ENCODE data around the gene ADAM19.

The ADAM19 gene

DNA sequence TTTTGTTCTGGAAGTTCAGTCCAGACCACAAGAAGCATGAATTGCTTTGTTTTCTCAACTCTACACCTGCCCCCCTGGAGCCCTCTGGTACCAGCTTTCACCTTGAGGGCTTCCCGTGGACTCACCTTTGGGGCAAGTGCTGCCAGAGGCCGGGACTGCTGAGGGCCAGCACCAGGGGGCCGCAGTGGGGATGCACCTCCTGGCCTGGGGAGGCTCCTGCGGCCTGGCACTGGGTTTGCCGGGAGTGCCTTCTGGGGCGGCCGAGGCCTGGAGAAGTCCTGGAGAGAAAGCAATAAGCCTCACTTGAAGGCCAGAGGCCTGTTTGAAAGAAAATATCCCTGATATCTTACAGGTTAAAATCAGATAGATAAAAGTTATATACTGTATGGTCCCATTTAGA, 93.9 kb downstream of the ADAM19 start:
- no peak for DNase-seq

DNA sequence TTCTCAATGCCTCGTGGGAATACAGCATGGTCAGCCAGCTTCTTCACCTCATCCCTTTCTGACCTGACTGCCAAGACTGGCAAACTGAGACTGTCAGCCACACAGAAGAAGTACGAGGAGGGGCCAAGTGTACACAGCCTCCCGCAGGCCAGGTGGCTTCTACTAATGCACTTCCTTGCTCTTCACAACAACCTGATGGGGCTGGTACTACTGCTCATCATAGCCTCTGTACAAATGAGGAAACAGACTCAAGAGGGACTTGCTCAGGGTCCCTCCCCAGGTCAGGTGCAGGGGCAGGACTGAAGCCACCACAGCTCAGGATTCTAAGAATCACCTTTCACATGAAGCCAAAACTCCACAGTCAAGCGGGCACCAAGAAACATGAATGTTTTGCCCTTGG, 94.3 kb downstream of the ADAM19 start:
- DNase-seq, result no peak

DNA sequence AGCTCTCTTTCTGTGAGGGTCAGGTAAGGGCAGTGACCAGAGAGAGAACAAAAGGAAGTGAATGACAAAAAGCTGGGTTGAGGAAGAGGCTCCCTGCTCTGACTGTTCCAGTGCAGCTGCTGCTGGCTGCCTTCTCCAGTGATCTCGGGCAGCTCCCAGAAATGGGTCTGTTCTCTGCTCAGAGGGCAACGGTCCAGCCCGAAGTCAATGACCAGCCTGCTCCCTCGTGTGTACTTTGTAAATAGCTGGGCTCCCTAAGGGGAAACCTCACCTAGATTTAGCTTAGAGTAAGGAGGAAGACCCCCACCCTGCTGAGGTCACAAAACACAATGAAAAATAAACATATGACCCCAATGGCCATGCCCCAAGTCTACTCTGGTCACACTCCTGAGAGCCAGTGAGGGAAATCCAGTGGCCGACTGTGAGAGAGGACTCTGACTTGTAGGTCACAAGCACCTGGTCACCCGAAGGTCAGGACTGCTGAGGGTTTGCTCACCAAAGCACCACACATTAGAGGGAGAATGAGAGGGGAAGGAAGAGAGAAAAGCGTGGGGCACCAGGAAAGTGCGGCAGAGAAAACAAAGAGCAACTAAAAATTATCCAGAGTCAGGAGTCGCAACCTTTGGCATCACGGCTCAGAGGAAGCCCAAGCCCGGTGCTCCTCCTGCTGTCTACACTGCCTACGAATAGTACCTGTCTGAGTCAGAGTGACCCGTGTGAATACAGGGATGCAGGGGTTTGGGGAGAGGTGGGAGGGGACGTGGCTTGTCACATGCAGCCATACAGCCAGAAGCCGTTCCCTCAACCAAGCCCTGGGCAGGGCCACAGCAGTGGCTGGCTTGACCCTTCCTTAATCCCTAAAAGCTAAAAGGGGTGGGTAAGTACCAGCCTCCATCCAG, 95.7 kb downstream of the ADAM19 start:
- DNase-seq, result no peak

DNA sequence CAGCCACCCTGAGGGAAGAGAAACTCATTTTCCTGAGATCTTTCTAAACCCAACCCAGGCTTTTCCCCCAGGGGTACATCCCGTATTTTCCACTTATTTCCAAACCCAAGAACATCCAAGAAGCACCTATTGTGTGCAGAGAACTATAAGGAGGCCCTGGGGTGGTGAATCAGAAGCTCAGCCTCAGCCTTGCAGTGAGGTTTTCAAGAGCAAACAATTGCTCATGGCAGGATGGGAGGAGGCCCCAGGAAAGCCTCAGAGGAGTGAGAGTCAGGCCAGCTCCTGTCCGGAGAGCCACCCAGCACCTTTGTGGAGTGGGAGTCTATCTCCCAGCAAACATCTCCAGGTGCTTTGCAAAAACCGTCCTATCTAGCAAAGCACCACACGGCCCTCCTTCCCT, 96.4 kb downstream of the ADAM19 start:
- DNase-seq, result no peak

DNA sequence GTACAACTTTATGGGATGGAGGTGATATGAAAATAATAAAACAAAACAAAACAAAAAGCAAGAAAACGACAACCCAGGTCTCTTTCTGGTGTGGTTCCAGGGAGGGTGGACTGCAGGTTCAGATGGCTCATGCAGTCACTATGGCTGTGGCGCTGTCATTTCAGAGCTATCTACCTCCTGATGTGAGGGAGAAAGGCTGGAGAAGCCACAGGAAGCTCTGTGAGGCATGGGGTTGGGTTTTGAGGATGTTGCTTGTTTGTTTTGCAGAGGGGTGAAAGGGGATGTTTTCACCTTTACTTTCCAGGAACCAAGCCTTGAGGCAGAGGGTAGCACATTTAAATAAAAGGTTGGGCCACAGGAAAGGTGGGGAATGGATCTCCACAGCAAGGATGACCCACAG, 96.8 kb downstream of the ADAM19 start:
- DNase-seq, result no peak

DNA sequence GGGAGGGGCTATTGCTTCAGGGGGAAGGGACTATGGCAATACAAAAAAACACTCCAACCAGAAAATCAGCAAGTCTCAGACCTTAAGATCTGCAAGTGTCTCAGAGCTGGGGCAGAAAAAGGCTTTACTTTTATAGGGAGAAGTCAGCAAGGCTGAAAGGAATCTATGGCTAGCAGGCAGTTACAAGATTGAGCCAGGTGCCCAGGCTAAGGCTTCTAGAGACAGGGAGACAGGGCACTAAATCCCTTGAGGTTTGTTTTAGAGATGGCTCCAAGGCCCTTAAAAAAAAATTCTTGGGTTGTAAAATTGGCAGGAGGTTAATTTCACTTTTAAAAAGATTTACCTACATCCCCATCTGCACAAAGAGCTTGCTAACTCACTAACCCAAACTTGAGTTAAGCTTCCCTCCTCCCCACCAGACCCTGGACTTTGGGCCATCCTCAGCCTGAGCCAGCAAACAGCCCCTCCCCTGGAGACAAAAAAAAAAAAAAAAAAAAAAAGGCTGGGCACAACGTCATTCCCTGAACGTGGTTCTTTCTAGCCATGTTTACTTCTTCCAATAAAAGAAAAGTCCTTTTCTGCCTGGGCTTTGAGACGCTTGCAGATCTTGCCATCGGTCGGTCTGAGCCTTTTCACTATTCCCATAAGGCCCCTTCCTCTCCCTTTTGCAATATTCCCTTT, 97.6 kb downstream of the ADAM19 start:
- no peak for DNase-seq

DNA sequence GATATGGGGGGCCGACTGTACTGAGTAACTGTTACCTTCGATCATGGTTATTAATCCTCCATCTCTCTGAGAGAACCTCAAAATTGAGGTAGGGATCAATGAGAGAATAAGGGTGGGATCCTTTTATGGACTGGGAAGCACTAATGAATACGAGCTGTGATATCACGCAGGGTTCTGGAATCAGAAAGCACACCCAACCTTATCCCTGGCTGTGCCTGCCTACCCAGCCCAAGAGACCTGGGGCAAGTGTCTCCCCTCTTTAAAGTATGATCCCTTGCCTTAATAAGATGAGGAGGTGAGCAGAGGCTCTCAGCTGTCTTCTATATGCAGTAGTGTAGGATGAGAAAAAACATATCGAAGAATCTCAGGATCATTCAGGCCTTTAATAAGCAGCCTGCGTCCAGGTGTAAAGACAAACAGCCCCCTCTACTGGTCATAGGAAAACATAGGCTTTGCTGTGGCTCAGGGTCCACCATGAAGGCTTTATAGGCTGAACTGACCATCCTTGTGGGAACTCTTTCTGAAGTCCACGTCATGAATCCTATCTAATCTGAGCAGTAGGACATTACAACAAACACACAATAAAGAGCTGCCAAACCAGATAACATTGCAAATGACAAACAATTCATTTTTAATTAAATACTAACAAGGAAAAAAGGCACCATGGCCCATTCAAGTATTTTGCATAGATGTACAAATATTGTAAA, 98.7 kb downstream of the ADAM19 start:
- DNase-seq, result peak; percentile 44

DNA sequence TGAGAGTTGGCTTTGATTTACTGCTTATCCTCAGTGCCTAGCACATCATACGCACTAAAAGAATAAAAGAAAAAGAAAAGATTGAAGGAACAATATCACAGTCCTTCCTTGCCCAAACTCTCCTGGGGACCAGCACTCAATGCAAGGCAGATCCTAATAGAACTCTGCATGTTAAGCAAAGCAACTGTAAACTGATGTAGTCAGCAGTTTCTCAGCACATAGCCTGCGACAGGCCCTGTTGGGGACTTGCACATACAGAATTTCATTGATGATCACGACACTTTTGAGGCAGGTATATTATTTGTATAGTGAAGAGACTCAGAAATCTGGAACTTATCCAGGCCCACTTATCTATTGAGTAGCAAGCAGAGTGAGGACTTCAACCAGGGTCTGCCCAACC, 100.1 kb downstream of the ADAM19 start:
- no peak for DNase-seq

DNA sequence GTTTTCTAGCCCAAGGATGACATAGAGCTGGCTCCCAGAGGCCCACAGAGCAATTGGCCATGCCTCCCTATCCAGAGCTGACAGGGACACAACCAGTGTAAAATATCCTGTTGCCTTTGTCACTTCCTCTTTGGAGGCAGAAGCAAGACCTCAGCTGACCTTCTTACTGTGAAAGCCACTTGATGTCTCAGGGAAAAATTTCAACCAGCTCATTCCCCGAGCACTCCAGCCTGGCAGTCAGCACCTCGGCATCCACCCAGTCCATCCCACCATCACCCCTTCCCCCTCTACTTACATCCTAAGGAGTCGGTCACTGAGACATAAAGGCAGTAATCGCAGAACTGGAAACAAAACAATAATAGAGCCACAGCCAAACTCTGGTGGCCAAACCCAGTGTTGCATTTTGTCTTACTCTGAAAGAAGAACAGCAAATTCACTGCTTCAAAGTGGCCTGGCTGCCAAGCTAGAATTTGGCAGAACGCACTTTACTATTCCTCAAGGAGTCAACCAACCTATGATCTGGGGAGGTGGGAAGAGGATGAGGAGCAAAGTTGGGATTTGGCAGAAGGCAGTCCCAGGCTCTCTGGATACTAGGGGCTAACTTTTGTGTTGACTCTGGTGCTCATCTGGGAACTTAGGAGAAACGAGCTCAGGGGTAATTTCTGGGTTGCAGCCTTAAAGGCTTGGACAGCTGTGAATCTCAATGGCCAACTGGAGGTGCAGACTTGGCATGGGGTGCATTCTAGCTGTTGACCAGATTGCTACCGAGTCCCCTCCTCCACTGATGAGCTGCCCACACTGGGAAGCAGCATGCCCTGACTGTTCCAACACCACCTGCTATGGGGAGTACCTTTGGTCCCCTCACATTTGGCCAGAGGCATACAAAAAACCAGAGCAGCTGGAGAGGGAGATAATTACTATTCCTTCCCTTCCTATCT, 101.9 kb downstream of the ADAM19 start:
- DNase-seq, result no peak

DNA sequence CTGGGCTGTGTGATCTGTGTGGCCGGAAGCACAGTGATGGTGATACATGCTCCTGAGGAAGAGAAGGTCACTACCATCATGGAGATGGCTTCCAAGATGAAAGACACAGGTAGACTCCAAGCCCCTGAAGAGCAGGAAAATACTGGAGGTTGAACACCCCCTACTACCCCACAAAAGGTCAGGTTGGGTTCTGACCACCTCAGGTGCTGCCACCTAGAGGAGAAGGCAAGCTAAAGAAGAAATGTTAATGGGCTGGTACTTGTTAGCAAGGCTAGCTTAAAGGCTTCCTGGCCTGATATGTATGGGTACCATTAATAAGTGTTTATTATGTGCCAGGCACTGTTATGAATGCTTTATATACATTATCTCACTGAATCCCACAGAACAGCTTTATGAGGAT, 103.9 kb downstream of the ADAM19 start:
- DNase-seq, result no peak

DNA sequence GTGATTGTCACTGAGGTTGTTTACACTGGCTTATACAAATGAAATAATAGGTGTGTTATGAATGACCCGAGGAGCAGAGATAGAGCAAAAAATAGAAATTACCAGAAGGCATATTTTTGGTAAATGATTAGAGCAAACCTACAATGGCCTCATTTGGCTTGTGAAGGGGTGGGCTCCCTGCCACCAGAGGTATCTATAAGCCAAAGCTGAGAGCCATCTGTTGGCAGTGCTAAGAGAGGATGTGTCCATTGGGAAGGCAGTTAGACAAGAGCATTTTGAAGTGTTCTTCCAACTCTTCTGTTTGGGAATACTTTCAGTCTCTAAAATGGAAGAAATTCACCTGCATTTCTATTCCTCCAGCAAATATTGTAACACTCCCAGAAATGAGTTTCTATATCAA, 104.9 kb downstream of the ADAM19 start:
- DNase-seq, result no peak

DNA sequence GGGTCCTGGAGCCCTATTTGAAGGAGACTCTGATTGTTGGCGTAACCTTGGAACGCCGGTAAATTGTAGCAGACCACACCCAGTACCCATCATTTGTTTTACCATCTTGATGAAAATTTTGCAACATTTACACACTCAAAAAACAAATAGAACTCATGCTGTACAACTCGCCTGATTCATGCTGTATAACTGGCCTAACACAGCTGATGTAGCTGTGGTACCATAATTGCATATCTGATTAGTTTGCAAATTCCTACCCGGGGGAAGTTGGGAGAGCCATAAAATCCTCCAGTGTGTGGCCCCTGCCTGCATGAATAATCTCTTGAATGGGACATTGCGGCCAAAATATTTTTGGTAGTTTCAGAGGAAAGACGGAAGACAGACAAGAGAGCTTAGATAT, 105.9 kb downstream of the ADAM19 start:
- no peak for DNase-seq

DNA sequence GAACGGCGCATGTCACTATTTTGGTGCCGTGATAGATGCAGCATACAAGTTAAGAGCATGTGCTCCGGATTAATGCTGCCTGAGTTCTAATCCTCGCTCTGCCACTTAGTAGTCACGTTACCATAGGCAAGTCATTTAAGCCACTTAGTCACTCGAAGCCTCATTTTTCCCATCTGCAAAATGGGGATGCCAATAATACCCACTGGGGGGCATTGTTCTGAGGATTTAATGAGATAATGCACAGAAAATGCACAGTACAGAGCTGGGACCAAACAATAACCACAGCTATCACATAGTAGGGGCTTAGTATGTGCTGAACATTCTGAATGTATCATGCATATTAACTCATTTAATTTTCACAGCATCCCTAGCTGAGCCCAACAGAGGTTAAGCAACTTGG, 106.5 kb downstream of the ADAM19 start:
- DNase-seq, result no peak

DNA sequence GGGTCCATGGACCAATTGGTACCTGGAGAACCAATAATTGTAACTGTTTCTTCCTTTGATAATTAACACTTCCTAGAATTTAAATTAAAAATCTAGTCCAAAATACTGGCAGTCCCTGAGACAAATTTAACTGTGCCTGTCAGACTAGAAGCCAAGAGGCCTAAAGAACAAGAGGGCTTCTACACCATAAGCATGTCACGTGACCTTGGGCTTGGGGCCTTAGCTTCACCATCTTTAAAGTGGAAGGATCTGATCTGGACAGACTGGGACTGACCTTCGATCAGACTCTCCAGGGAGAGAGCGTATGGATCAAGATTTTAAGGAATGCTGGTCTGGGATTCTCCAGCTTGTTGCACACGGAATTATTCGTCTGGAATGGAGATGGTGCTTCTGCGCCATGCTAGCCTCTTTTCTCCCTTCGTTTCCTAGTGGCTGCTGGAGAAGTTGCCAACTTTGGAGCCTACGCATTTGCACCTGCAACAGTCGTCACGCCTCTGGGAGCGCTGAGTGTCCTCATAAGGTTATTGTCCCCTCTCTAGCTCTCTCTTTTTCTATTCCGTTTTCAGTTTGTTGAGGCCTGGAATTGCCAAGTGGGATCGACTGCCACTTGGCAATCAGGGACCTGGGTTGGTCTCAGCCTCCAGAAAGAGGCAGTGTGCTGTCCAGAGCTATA, 107.1 kb downstream of the ADAM19 start:
- no peak for DNase-seq

DNA sequence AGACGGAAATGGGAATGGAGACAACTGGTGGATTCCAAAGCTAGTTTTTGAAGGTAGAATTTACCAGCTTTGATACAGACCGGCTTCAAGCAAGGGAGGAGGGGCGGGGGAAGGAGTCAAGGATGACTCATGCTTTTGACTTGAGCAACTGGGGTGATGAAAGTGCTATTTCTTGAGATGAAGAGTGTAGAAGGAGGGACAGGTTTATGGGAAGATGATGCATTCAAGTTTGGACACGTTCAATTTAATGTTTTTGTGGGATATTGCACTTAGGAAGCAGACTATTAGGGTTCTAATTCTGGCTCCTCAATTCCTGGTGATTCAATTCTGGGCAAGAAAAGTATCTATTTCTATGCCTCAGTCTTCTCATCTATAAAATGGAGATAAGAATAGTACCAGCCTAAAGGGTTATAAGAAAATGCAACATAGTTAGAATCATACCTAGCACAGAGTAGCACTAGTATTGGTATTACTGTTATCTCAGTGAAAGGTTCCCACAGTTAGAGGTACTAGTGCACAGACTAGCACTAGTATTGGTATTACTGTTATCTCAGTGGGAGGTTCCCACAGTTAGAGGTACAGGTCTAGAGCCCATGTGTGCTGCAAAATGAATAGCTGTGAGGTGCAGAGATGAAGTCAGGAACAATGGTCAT, 110.9 kb downstream of the ADAM19 start:
- peak; percentile 83 for DNase-seq

DNA sequence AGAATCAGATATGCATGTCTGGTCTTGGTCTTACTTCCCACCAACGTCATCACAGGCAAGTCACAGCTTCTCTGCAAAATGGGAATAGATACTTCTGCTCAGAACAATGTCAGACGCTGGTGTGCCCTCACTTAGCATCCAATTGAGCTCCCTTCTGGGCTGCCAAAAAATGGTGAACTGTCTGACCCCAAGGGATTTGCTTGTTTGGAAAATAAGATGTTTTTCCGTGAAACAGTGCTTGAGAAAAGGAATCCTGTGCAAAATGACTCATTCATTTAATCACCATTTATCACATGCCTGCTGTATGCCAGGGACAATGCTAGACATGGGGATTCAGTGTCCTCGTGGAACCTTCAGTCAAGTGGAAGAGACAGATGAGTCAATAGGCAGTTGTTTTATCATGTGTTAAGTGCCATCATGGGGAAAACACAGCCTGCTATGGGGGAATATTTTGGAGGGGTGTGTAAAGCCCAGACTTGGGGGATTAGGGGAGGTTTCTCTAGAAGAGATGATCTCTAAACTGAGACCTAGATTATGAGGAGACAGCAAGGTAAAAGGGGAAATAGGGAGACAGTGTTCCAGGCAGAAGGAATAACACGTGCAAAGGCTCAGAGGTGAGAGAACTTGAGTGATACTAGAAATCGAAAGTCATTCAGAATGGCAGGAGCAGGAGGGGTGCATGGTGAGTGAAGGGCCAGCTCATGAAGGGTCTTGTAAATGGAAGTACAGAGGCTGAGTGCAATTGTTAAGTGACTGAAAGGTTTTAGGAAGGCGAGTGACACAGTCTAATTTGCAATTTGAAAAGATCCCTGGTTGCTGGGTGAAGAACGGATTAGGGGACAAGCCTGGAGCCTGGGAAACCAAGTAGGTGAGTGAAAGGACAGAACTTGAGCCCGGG, 111.7 kb downstream of the ADAM19 start:
- no peak for DNase-seq

DNA sequence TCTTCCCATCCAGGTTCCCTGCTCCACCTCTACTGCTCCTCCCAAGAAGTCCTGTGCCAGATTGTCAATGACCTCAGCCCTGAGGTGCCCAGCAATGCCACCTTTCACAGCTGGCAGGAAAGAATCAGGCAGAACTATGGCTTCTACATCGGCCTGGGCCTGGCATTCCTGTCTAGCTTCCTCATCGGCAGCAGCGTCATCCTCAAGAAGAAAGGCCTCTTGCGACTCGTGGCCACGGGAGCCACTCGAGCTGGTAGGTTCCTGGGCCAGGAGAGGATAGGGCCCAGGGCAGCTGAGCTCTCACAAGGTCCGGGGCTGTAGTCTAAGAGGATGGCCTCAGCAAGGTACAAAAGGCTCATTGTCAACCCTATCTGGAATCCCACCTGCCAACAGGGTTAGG, 112.5 kb downstream of the ADAM19 start:
- DNase-seq, result no peak

DNA sequence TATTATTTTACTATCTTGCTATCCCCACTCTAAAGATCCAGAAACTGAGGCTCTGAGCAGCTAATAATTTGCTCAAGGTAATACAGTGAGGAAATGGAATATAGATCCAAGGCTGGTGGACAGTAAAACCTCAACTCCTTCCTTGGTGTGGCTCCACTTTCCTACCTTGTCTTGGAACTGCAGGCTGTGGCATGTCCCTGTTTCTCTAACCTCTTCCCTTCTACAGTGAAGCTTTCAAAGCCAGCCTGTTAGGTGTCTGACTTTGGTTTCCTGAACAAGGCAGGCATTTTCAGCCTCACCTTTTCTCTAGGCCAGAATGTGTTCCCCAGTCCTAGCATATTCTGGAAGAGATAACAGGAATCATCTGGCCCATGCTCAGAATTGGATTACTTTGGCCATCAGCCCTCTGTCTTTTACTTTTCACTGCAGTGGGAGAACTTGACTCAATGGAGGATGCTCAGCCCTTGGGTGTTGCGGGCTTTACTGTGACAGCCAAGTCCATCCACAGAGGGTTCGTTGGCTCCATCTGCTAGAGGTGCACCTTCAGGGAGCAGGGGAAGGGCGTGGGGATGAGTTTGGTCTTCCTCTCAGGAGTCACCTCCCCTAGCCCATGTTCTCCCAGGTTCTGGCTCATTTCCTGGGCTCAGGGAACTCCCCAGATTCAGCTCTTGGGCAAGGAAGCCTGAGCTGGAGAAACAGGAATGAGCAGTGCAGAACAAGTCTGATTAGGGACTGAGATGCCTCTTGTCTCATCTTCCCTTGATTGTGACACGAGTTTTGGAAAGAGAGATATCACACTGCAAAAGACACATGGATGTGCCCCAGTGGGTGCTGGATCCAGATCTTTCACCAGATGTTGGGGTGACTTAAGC, 114.4 kb downstream of the ADAM19 start:
- DNase-seq, result no peak

All from NCI-H226 (cell line).